ENCODE data around the gene SORCS1.

GRCh38 chr10:106836933-106837663 lies 327.4 kb downstream of the SORCS1 start:
- no peak for TF ChIP-seq CTCF (IDR thresholded peaks at IDR 0.05; ENCODE audit: low read depth, low read length)
- TF ChIP-seq POLR2A (IDR thresholded peaks at IDR 0.05; ENCODE audit: extremely low read depth, insufficient read length) = no peak
- TF ChIP-seq, protein P1, sequence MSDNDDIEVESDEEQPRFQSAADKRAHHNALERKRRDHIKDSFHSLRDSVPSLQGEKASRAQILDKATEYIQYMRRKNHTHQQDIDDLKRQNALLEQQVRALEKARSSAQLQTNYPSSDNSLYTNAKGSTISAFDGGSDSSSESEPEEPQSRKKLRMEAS (IDR thresholded peaks at IDR 0.05; ENCODE audit: low read depth, low read length) = no peak

Measured in NB4 (cell line).